Urinary bladder (tissue), 4 donors: Measurements from ENCODE around the gene DISP1. TPM values are rescaled to one million over a fixed set of nuclear protein-coding genes. Genes with fewer than 3 reads are reported as not detected.

ENCODE experiments used
- DNase-seq: peaks from one replicate; pipeline ENCODE4 v3.0.0-alpha.2; 2015; ENCODE audit errors: extremely low spot score
- H3K27ac ChIP-seq: one replicate; pipeline ENCODE4 v1.5.1; 2013; ENCODE audit warnings: low read depth, mild to moderate bottlenecking, moderate library complexity
- H3K36me3 ChIP-seq: one replicate; pipeline ENCODE4 v1.6.1; 2013; ENCODE audit warnings: mild to moderate bottlenecking, moderate library complexity; ENCODE audit not compliant: insufficient read depth
- H3K4me1 ChIP-seq: one replicate; pipeline ENCODE4 v1.6.1; 2013; ENCODE audit warnings: mild to moderate bottlenecking, moderate library complexity; ENCODE audit not compliant: insufficient read depth
- H3K4me3 ChIP-seq: one replicate; pipeline ENCODE4 v1.5.1; 2013; ENCODE audit warnings: low read depth, low read length
- WGBS: extraction: QIAGEN DNeasy Blood & Tissue Kit; methylation state at CpG from one replicate; pipeline ENCODE4 v1.1.7; 2013; 5-methylcytosine and 5-hydroxymethylcytosine counted together
- polyA plus RNA-seq: library from polyadenylated mRNA; stranded (reverse); fragments of 200-250 nt; gene quantifications from one replicate; pipeline ENCODE4 v1.2.3, GENCODE V29; 2013
- total RNA-seq: library from RNA; depleted of rRNA; stranded (reverse); fragments of >200 nt; gene quantifications from one replicate; pipeline ENCODE4 v1.2.3, GENCODE V29; 2014
- donor health status: healthy with polysubstance abuse.
- donor health status: healthy.

The DISP1 gene
- total and polyA plus RNA-seq, 2 donors = 8.5 to 23.1 TPM

DNA sequence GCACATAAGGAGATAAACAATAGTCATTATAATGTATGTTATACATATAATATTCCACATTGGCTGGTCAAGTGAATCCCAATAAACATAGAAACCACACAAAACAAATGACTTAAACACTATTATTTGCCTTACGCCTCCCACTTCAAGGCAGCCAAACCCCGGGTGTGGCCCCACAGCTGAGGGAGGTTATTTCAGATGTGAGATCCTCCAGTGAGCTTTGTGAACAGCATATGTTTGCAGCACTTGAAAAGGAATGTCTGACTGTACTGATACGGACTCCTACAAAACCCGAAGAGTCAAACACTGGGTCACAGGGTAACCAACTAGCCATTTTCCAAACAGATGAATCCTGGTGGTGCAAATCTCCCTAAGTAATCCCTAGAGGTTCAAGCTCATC is 27.1 kb upstream of the DISP1 start:
- Histone ChIP-seq H3K4me3 (no peak overlapping the region), H3K36me3 (no peaks in the 10 kb centered on the region), H3K4me1 (no peaks in the 10 kb centered on the region), H3K27ac (no peak overlapping the region)
- 56% methylated on average over 4 of the region's 4 CpGs for WGBS
- no peak for DNase-seq

DNA sequence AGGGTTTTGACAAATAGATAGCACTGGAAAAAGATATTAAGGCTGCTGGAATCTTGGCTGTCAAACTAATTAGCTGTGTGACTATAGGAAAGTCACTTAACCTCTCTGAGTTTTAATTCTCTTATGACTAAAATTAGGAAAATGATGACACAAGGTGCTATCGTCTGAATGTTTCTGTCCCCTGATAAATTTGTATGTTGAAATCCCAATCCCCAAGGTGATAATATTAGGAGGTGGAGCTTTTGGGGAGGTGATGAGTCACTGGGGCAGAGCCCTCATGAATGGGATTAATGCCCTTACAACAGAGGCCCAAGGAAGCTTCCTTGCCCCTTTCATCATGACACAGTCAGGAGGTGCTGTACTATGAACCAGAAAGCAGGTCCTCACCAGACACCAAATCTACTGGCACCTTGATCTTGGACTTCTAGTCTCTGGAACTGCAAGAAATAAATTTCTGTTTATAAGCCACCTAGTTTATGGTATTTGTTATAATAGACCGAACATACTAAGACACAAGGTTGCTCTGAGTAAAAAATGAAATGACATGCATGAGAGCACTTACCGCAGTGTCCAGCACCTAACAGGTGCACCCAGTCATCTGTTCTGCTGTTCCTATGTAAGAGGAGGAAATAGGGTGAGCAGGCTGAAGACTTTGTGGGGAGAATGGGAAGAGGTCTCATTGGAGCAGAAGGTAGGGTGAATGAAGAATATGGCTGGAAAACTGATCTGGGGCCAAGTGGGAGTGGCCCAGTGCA is 26.3 kb upstream of the DISP1 start:
- no peak overlapping the region for H3K27ac ChIP-seq
- H3K4me3 ChIP-seq = no peak overlapping the region
- H3K36me3 ChIP-seq = no peaks in the 10 kb centered on the region
- no peak for DNase-seq
- WGBS = 81% methylated on average over 3 of the region's 3 CpGs
- no peaks in the 10 kb centered on the region for H3K4me1 ChIP-seq

DNA sequence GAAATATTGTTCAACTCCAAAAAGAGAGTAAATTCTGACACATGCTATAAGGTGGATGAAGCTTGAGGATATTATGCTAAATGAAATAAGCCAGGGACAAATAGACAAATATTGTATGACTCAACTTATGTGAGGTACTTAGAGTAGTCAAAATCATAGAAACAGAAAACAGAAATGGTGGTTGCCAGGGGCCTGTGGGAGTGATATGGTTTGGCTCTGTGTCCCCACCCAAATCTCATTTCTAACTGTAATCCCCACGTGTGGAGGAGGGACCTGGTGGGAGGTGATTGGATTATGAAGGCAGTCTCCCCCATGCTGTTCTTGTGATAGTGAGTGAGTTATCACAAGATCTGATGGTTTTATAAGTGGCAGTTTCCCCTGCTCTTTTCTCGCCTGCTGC is 24.7 kb upstream of the DISP1 start:
- WGBS = 87% methylated on average over 2 of the region's 2 CpGs
- H3K27ac ChIP-seq = no peak overlapping the region
- no peak for DNase-seq
- no peaks in the 10 kb centered on the region for H3K36me3 ChIP-seq
- H3K4me1 ChIP-seq = no peaks in the 10 kb centered on the region
- H3K4me3 ChIP-seq = no peak overlapping the region

DNA sequence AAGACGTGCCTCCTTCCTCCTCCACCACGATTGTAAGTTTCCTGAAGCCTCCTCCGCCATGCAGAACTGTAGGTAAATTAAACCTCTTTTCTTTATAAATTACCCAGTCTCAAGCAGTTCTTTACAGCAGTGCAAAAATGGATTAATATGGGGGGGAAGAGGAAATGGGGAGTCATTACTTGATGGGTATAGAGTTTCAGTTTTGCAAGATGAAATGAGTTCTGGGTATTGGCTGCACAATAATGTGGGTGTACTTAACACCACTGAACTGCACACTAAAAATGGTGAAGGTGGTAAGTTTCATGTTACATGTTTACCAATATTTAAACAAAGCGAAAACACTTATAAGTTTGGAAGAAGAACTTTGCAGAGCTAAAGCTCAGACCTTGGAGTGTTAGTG is 24.3 kb upstream of the DISP1 start:
- WGBS = 88% methylated on average over 4 of the region's 4 CpGs
- Histone ChIP-seq H3K27ac (no peak overlapping the region), H3K4me3 (no peak overlapping the region), H3K4me1 (no peaks in the 10 kb centered on the region), H3K36me3 (no peaks in the 10 kb centered on the region)
- DNase-seq = no peak

DNA sequence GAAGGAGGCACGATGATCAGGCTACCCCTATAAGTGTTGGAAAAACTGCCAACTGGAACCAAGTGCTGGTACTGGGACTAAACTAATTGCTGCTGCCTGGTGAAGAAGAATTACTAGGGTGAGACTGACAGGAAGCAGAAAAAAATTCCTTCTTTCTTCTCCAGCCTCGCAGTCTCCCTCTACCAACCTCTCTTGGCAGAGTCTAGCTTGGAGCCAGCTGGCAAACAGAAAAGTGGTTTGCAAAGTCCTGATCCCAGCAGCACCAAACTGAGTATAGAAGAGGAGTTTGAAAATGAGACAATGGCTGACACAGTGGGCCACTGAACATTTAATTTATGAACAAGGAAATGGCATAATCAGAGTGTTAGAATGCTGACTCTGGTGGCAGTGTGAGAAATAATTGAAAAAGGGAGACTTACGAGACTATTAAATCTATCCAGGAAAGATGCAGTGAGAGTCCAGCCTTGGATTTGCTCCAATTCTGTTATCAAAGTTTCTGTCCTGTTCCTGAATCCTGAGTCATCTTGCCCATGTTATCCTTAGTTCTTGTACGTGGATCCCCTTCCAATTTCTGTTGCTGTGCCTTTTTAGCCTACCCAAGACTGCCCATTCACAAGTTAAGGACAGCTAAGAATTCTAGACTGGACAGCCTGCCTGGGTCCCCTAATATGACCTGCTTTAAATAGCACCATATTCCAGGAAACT is 23.7 kb upstream of the DISP1 start:
- Histone ChIP-seq H3K4me3 (no peak overlapping the region), H3K36me3 (no peaks in the 10 kb centered on the region), H3K4me1 (no peaks in the 10 kb centered on the region), H3K27ac (no peak overlapping the region)
- no peak for DNase-seq
- WGBS = 36% methylated on average over 4 of the region's 4 CpGs

DNA sequence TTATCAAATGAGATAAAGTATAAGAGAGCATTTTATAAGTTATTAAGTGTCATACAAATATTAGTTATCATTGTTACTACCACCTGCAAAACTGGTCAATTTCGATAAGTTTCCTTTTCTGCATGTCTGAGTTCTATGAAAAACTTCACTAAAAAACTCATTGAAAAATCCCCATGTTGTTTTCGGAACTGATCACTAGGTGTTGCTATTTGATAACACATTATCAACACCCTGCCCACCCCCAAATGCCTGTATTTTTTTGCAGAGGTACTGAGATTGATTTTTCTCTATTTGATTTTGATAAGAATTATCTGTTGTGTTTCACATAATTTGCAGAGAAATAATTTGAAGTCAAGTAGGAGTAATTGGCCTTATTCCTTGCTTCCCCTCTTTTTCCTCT is 22.1 kb upstream of the DISP1 start:
- H3K4me3 ChIP-seq = no peak overlapping the region
- no peaks in the 10 kb centered on the region for H3K4me1 ChIP-seq
- H3K27ac ChIP-seq = no peak overlapping the region
- 11% methylated on average over 2 of the region's 2 CpGs for WGBS
- no peaks in the 10 kb centered on the region for H3K36me3 ChIP-seq
- no peak for DNase-seq

DNA sequence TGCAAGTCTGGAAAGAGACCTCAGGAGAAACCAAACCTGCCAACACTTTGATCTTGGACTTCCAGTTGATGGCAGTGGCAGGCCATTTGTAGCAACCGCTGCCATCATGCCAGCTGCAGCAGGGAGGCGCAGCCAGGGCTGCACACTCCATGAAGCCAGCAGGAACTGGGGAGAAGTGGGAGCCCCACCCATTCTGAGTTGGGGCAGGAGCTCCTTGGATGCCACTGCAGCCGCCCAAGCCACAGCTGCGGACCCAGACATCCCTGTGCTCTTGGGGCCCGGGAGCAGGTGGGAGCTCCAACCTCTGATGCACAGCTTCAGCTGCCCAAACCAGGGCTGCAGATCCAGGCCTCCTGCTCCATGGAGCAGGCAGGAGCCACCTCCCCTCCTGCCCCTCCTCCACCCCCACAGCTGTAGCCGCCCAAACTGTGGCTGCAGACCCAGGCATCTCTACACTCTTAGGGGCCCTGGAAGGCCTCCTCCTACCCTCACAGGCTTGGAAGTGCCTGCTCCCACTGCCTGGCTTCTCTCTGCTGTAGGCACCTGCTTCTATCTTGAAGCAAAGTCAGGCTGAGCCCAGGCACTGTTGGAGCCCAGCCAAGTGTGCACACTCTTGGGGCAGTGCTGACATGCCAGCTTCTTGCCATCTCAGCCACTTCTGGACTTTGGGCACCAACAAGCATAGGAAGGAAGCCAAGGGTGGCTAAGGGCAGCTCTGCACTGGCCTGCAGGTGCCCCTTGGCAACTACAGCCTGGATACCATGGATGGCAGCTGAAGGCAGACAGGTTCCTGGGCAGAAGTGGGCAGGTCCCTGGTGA is 20.0 kb upstream of the DISP1 start:
- WGBS = 87% methylated on average over 6 of the region's 6 CpGs
- Histone ChIP-seq H3K36me3 (no peaks in the 10 kb centered on the region), H3K27ac (no peak overlapping the region), H3K4me3 (no peak overlapping the region), H3K4me1 (no peaks in the 10 kb centered on the region)
- DNase-seq = no peak

DNA sequence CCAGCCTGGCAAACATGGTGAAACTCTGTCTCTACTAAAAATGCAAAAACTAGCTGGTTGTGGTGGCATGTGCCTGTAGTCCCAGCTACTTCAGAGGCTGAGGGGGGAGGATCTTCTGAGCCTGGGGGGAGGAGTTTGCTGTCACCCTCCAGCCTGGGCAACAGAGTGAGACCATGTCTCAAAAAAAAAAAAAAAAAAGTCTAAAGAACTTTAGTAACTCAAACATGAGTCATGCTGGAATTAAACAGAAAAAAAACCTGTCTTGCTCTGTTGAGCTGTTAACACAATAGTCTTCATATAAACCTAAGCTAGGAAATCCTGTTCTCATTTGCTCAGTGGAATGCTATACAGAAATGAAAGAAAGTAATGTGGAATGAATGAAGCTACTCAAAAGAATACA is 16.7 kb upstream of the DISP1 start:
- no peaks in the 10 kb centered on the region for H3K4me1 ChIP-seq
- DNase-seq = no peak
- no peak overlapping the region for H3K4me3 ChIP-seq
- H3K36me3 ChIP-seq = no peaks in the 10 kb centered on the region
- H3K27ac ChIP-seq = no peak overlapping the region

DNA sequence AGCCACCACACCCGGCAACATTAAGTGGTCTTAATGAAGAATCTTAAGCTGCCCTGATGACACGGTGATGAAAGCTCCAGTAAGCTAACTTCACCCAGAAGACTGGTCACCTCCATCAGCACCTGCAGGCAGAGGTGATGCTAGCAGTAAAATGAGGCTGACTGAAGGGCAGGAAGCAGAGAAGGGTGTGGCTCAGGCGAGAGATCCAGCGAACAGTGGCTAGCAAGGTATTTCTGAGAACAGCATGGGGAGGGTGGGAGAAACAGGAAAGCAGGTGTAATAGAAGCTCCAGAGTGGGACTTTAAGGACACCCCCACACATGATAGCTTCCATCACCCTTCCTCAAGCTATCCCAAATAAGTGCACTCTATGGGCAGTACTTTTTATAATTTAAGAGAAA is 15.9 kb upstream of the DISP1 start:
- H3K36me3 ChIP-seq = no peaks in the 10 kb centered on the region
- H3K27ac ChIP-seq = no peak overlapping the region
- 89% methylated on average over 4 of the region's 4 CpGs for WGBS
- no peak for DNase-seq
- H3K4me1 ChIP-seq = no peaks in the 10 kb centered on the region
- no peak overlapping the region for H3K4me3 ChIP-seq

DNA sequence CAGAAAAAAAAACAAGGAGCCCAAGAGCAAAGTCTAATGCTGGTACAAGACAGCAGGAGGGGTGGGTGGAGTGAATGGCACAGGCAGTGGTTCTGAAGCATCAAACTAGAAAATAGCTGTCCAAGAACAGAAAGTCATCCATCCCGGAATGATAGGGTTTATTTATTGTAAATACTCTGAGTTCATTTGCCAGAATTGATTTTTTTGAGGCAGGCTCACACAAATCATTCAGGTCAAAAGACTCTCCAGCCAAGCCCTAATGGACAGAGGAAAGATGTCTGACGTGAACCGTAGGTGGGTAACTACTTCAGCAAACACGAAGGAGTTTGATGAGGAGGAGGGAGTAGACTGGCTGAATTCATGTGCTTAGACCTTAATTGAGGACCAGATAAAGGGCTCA is 13.8 kb upstream of the DISP1 start:
- H3K4me3 ChIP-seq = no peak overlapping the region
- H3K27ac ChIP-seq = no peak overlapping the region
- 90% methylated on average over 4 of the region's 4 CpGs for WGBS
- H3K36me3 ChIP-seq = no peaks in the 10 kb centered on the region
- no peaks in the 10 kb centered on the region for H3K4me1 ChIP-seq
- DNase-seq = no peak

DNA sequence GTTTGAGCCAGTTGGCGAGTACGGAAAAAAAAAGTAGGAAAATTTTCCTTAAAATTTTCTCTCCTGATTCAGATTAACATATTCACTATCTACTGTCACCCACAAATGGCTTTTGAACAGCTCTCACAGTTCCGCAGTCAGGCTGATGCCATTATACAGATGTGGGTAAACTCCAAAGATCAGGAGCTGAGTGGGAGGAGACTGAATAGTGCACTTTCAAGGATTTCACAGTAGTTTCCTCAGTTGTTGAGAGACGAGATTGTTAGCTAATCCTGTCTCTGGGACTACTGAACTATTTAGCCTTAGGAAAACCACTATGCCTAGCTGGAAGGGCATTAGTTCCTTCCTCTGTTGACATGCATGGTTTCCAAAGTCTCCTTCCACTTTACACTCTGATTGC is 3.2 kb upstream of the DISP1 start:
- H3K4me3 ChIP-seq = no peak overlapping the region
- no peaks in the 10 kb centered on the region for H3K4me1 ChIP-seq
- 92% methylated on average over 4 of the region's 4 CpGs for whole genome bisulfite sequencing
- no peaks in the 10 kb centered on the region for H3K36me3 ChIP-seq
- DNase-seq = no peak
- H3K27ac ChIP-seq = no peak overlapping the region

DNA sequence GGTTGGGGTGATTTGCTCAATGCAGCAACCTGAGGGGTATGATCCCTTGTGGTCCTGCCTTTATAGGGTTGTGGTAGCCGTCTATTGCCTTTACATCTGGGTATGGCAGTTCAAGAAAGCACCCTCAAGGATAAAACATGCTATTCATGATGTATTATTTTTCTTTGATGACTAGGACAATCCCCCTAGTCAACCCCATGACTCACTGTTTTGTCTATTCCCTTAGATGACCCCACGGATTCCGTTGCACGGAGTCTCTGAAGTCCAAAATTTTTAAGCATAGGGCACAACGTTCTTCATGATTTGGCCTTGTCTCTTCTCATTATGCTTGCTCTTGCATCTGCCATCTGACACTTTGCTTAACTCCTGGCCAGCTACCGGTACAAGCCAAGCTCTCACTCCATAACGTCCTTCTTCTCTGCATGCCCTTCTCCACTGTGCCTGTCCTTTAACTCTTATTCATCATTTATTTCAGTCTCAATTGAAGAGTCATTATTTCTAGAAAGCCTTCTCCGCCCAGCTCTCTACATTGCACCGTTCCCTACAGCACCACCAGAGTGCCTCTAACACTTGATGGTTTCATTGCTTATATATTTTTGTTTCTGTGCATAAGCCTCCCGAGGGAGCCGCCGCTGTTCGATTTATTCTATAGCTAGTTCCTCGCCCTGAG is 838 bp upstream of the DISP1 start:
- H3K4me3 ChIP-seq = no peak overlapping the region
- WGBS = 45% methylated on average over 14 of the region's 14 CpGs

DNA sequence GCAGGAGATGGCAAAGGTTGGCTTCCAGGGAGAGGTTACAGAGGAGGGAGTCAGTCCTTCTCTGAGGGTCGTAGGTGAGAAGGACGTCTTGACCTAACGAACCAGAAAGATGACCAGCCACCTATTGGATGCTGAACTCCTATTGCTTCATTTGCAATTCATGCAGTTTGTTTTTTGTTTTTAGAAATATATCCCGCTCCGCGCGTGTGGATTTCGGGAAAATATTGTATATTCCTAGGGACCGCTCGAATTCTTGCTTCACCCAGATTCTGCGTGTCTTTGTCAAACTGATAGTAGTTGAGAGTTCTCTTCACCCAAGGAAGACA is 564 bp downstream of the DISP1 start:
- no peak for DNase-seq
- no peaks in the 10 kb centered on the region for H3K4me1 ChIP-seq
- H3K4me3 ChIP-seq = peak overlapping the region; percentile 57
- under 1% methylated on average over 11 of the region's 11 CpGs for WGBS
- no peaks in the 10 kb centered on the region for H3K36me3 ChIP-seq
- H3K27ac ChIP-seq = no peak overlapping the region

More for the DNA sequence above, 838 bp upstream of the DISP1 start:
- DNase-seq = no peak
- Histone ChIP-seq H3K4me1 (no peaks in the 10 kb centered on the region), H3K36me3 (no peaks in the 10 kb centered on the region), H3K27ac (no peak overlapping the region)
